Measurements from ENCODE around the gene PIH1D1.

Gene PIH1D1

GRCh38 chr19:49422407-49423070 lies 29.1 kb downstream of the PIH1D1 start:
- Histone ChIP-seq H3K27me3 (ENCODE audit: control insufficient read depth, insufficient read depth, low read length) (peaks cover 83% of the 10 kb centered on the region), H3K4me3 (ENCODE audit: low read depth, low read length) (peak overlapping the region; percentile 51)

DNA sequence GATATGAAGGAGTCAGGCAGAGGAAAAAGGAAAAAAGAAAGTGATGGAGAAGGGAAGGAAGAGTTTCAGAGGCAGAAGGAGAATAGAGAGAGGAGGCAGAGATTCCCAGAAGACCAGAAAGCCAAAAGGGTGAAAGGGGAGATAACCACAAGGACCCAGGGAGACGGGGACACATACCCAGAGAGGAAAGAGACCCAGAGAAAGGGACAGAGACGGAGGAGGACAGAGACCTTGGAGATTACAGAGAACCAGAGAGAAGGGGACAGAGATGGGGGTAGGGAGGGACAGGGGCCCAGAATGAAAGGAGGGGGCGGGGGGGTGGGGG lies 29.8 kb downstream of the PIH1D1 start:
- Histone ChIP-seq H3K9ac (ENCODE audit: low read length) (no peak overlapping the region), H3K9me3 (ENCODE audit: control insufficient read depth, insufficient read depth, low read depth, low read length) (no peaks in the 10 kb centered on the region), H3K27ac (ENCODE audit: low read depth, low read length) (no peak overlapping the region), H3K4me3 (ENCODE audit: low read depth, low read length) (no peak overlapping the region), H3K27me3 (ENCODE audit: control insufficient read depth, insufficient read depth, low read length) (peaks cover 76% of the 10 kb centered on the region), H3K36me3 (ENCODE audit: control insufficient read depth, insufficient read depth, low read length) (no peaks in the 10 kb centered on the region), H3K4me1 (ENCODE audit: control insufficient read depth, insufficient read depth, low read length) (peaks cover 38% of the 10 kb centered on the region)

More at GRCh38 chr19:49422407-49423070, 29.1 kb downstream of the PIH1D1 start:
- Histone ChIP-seq H3K9ac (ENCODE audit: low read length) (no peak overlapping the region), H3K9me3 (ENCODE audit: control insufficient read depth, insufficient read depth, low read depth, low read length) (no peaks in the 10 kb centered on the region), H3K36me3 (ENCODE audit: control insufficient read depth, insufficient read depth, low read length) (no peaks in the 10 kb centered on the region), H3K4me1 (ENCODE audit: control insufficient read depth, insufficient read depth, low read length) (peaks cover 35% of the 10 kb centered on the region), H3K27ac (ENCODE audit: low read depth, low read length) (no peak overlapping the region)

DNA sequence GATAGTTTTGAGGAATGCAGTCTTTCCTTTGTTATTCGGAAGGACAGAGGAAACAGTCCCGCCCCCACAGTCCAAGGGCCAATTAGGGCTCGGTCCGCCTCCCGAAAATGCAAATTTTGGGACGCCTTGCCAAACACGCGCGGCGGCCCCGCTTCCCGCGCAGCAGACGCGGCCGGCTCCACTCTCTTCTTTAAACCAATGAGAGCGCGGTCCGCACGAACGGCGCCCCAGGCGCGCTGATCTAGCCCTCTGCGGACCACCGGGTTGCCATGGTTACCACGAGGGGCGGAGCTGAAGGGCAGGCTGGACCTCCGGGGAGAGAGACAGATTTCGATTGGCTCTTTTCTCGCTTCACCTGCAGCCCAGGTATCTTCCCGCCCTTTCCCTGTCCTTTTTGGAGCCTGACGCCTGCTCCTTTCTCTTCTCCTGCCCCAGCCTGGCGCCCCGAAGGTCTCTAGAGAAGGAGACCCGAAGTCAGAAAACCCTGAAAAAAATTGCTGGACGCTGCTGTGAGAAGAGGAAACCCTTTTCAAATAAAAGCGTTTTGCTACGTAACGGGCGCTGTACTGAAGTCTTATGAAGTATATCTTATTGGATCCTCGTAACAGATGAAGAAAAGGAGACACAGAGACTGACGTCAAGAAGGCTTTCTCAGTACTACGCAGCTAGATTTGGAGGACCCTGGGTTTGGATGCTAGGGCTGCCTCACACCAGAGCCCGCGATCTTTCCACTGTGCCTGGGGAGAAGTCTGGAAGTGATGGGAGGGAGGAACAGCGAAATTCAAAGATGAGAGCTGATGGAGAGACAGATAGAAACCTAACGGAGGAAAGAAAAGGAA lies 30.4 kb downstream of the PIH1D1 start:
- Histone ChIP-seq H3K27me3 (ENCODE audit: control insufficient read depth, insufficient read depth, low read length) (peaks cover 70% of the 10 kb centered on the region), H3K4me1 (ENCODE audit: control insufficient read depth, insufficient read depth, low read length) (peaks cover 35% of the 10 kb centered on the region), H3K9ac (ENCODE audit: low read length) (no peak overlapping the region), H3K9me3 (ENCODE audit: control insufficient read depth, insufficient read depth, low read depth, low read length) (no peaks in the 10 kb centered on the region), H3K36me3 (ENCODE audit: control insufficient read depth, insufficient read depth, low read length) (no peaks in the 10 kb centered on the region), H3K27ac (ENCODE audit: low read depth, low read length) (no peak overlapping the region), H3K4me3 (ENCODE audit: low read depth, low read length) (peak overlapping the region; percentile 35)

- peaks cover 60% of the 10 kb centered on the region for H3K27me3 ChIP-seq (ENCODE audit: control insufficient read depth, insufficient read depth, low read length)
These were observed 31.4 kb downstream of the PIH1D1 start for GRCh38 chr19:49420227-49420626.

DNA sequence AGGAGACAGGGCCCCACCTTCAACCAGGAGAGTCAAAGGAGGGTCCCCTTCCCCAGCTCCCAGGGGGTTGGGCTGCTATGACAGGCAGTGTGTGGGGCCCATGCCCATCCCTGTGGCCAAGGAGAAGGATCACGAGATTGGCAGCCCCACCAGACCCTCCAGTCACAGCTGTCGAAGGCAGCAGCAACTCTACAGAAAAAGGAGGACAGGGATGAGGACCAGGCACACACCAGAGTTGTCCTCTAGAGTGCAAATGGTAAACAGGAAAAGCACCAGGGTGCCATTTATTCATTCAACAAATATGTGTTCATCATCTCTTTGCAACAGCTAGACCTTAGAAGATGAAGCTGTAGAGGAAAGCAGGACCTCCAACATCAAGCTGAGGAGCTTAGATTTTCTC lies 32.4 kb downstream of the PIH1D1 start:
- Histone ChIP-seq H3K4me1 (ENCODE audit: control insufficient read depth, insufficient read depth, low read length) (peaks cover 35% of the 10 kb centered on the region), H3K27ac (ENCODE audit: low read depth, low read length) (no peak overlapping the region), H3K36me3 (ENCODE audit: control insufficient read depth, insufficient read depth, low read length) (no peaks in the 10 kb centered on the region), H3K9ac (ENCODE audit: low read length) (no peak overlapping the region), H3K4me3 (ENCODE audit: low read depth, low read length) (no peak overlapping the region), H3K27me3 (ENCODE audit: control insufficient read depth, insufficient read depth, low read length) (peaks cover 49% of the 10 kb centered on the region), H3K9me3 (ENCODE audit: control insufficient read depth, insufficient read depth, low read depth, low read length) (no peaks in the 10 kb centered on the region)

More at GRCh38 chr19:49420227-49420626, 31.4 kb downstream of the PIH1D1 start:
- Histone ChIP-seq H3K4me3 (ENCODE audit: low read depth, low read length) (no peak overlapping the region), H3K36me3 (ENCODE audit: control insufficient read depth, insufficient read depth, low read length) (no peaks in the 10 kb centered on the region), H3K27ac (ENCODE audit: low read depth, low read length) (no peak overlapping the region), H3K9ac (ENCODE audit: low read length) (no peak overlapping the region), H3K9me3 (ENCODE audit: control insufficient read depth, insufficient read depth, low read depth, low read length) (no peaks in the 10 kb centered on the region), H3K4me1 (ENCODE audit: control insufficient read depth, insufficient read depth, low read length) (peaks cover 33% of the 10 kb centered on the region)

DNA sequence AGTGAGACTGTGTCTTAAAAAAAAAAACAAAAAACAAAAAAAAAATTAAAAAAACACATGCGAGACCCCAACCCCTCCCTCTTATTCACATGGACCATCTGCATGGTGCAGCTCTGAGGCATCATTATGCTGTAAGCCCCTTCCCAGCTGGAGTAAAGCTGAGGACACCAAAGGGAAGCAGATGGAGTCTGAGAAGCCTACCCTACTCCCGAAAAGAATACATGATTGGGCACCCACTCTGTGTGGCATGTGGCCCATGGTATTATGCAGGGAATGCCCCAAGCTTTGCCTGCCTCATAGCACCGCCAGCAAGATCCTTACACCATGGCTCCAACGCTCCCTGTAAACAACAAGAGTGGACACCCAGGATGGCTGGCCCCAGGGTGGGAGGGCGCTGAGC lies 33.1 kb downstream of the PIH1D1 start:
- no peaks in the 10 kb centered on the region for H3K9me3 ChIP-seq (ENCODE audit: control insufficient read depth, insufficient read depth, low read depth, low read length)
- peaks cover 43% of the 10 kb centered on the region for H3K27me3 ChIP-seq (ENCODE audit: control insufficient read depth, insufficient read depth, low read length)
- H3K4me3 ChIP-seq (ENCODE audit: low read depth, low read length) = no peak overlapping the region
- no peak overlapping the region for H3K9ac ChIP-seq (ENCODE audit: low read length)
- no peak overlapping the region for H3K27ac ChIP-seq (ENCODE audit: low read depth, low read length)
- H3K36me3 ChIP-seq (ENCODE audit: control insufficient read depth, insufficient read depth, low read length) = no peaks in the 10 kb centered on the region
- H3K4me1 ChIP-seq (ENCODE audit: control insufficient read depth, insufficient read depth, low read length) = peaks cover 33% of the 10 kb centered on the region

GRCh38 chr19:49417088-49417487 lies 34.5 kb downstream of the PIH1D1 start:
- no peak overlapping the region for H3K4me3 ChIP-seq (ENCODE audit: low read depth, low read length)
- H3K9me3 ChIP-seq (ENCODE audit: control insufficient read depth, insufficient read depth, low read depth, low read length) = no peaks in the 10 kb centered on the region
- H3K36me3 ChIP-seq (ENCODE audit: control insufficient read depth, insufficient read depth, low read length) = no peaks in the 10 kb centered on the region
- H3K27me3 ChIP-seq (ENCODE audit: control insufficient read depth, insufficient read depth, low read length) = peaks cover 29% of the 10 kb centered on the region
- no peak overlapping the region for H3K27ac ChIP-seq (ENCODE audit: low read depth, low read length)
- H3K4me1 ChIP-seq (ENCODE audit: control insufficient read depth, insufficient read depth, low read length) = peaks cover 38% of the 10 kb centered on the region
- no peak overlapping the region for H3K9ac ChIP-seq (ENCODE audit: low read length)

DNA sequence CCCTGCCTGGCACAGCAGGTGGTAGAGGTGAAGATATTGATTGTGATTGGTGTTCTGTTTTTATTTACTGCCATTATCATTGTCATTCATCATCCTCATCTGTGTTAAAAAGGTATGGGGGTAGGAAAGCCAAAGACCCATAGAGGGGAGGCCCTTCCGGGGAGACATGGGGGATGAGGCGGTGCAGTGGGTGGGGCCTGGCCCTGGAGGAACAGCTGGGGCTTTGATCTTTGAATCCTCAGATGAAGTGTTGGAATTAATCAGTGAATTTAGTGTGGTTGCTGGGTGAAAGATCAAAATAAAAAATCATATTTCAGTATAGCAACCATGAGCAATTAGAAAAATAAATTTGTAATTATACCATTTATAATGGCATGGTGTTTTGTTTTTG lies 35.8 kb downstream of the PIH1D1 start:
- no peaks in the 10 kb centered on the region for H3K36me3 ChIP-seq (ENCODE audit: control insufficient read depth, insufficient read depth, low read length)
- H3K27me3 ChIP-seq (ENCODE audit: control insufficient read depth, insufficient read depth, low read length) = peaks cover 16% of the 10 kb centered on the region; the same call in 1 of the 2 replicates
- no peak overlapping the region for H3K9ac ChIP-seq (ENCODE audit: low read length)
- no peak overlapping the region for H3K27ac ChIP-seq (ENCODE audit: low read depth, low read length)
- H3K9me3 ChIP-seq (ENCODE audit: control insufficient read depth, insufficient read depth, low read depth, low read length) = no peaks in the 10 kb centered on the region
- peaks cover 41% of the 10 kb centered on the region for H3K4me1 ChIP-seq (ENCODE audit: control insufficient read depth, insufficient read depth, low read length)
- no peak overlapping the region for H3K4me3 ChIP-seq (ENCODE audit: low read depth, low read length)

- no peak overlapping the region for H3K27ac ChIP-seq (ENCODE audit: low read depth, low read length)
- H3K4me3 ChIP-seq (ENCODE audit: low read depth, low read length) = no peak overlapping the region
- peaks cover 11% of the 10 kb centered on the region; the same call in 1 of the 2 replicates for H3K27me3 ChIP-seq (ENCODE audit: control insufficient read depth, insufficient read depth, low read length)
- no peaks in the 10 kb centered on the region for H3K9me3 ChIP-seq (ENCODE audit: control insufficient read depth, insufficient read depth, low read depth, low read length)
- H3K9ac ChIP-seq (ENCODE audit: low read length) = no peak overlapping the region
- peaks cover 36% of the 10 kb centered on the region for H3K4me1 ChIP-seq (ENCODE audit: control insufficient read depth, insufficient read depth, low read length)
- no peaks in the 10 kb centered on the region for H3K36me3 ChIP-seq (ENCODE audit: control insufficient read depth, insufficient read depth, low read length)
These were observed 36.4 kb downstream of the PIH1D1 start for GRCh38 chr19:49415102-49415809.

DNA sequence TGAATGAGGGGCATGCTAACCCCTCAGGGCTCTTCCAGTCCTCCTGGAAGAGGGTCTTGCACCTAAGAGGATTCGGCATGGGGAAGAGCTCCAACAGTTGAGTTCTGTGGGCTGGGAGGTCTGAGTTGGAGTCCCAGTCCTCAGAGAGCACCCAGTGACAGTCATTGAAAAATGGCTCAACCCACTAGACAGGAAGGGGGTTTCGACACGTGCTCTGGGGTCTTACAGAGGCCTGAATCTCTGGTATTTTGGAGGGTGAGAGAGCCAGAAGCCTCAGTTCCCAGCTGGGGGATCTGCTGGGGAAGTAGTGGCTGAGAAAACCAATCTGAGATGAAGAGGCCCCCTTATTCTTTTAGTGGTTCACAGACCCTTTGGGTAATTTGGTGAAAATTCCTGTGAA lies 37.4 kb downstream of the PIH1D1 start:
- Histone ChIP-seq H3K4me1 (ENCODE audit: control insufficient read depth, insufficient read depth, low read length) (peaks cover 35% of the 10 kb centered on the region), H3K4me3 (ENCODE audit: low read depth, low read length) (no peak overlapping the region), H3K9ac (ENCODE audit: low read length) (no peak overlapping the region), H3K9me3 (ENCODE audit: control insufficient read depth, insufficient read depth, low read depth, low read length) (no peaks in the 10 kb centered on the region), H3K36me3 (ENCODE audit: control insufficient read depth, insufficient read depth, low read length) (no peaks in the 10 kb centered on the region), H3K27me3 (ENCODE audit: control insufficient read depth, insufficient read depth, low read length) (peaks cover 7% of the 10 kb centered on the region; the same call in 1 of the 2 replicates), H3K27ac (ENCODE audit: low read depth, low read length) (no peak overlapping the region)

DNA sequence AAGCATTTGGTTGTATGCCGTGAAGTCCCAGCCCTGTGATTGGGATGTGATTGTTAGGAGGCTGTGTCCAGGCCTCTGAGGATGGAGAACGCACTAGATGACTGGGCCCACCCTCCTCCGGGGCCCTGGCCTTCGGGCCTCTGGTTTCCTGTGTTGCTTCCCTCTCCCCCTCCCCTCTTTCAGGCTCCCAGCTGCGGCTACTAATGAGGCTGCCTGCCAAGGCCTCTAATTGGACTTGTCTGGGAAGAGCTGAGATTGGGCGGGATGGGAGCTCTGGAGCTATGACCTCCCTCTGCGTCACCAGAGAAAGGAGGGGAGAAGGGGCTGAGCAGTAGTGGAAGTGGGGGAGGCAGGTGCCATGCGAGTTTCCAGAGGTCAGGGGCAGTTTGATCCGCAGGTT lies 38.3 kb downstream of the PIH1D1 start:
- H3K27ac ChIP-seq (ENCODE audit: low read depth, low read length) = no peak overlapping the region
- H3K36me3 ChIP-seq (ENCODE audit: control insufficient read depth, insufficient read depth, low read length) = no peaks in the 10 kb centered on the region
- no peak overlapping the region for H3K4me3 ChIP-seq (ENCODE audit: low read depth, low read length)
- H3K27me3 ChIP-seq (ENCODE audit: control insufficient read depth, insufficient read depth, low read length) = peaks cover 5% of the 10 kb centered on the region; the same call in 1 of the 2 replicates
- no peaks in the 10 kb centered on the region for H3K9me3 ChIP-seq (ENCODE audit: control insufficient read depth, insufficient read depth, low read depth, low read length)
- peaks cover 35% of the 10 kb centered on the region for H3K4me1 ChIP-seq (ENCODE audit: control insufficient read depth, insufficient read depth, low read length)
- no peak overlapping the region for H3K9ac ChIP-seq (ENCODE audit: low read length)
